ENCODE data around the gene FHIT. TPM values are rescaled to one million over a fixed set of nuclear protein-coding genes. Genes with fewer than 3 reads are reported as not detected.

Gene FHIT
- total RNA-seq, 4 donors from 2014 or later = 4.4 to 10.6 (median 8.4) TPM

- TF ChIP-seq, protein P1, sequence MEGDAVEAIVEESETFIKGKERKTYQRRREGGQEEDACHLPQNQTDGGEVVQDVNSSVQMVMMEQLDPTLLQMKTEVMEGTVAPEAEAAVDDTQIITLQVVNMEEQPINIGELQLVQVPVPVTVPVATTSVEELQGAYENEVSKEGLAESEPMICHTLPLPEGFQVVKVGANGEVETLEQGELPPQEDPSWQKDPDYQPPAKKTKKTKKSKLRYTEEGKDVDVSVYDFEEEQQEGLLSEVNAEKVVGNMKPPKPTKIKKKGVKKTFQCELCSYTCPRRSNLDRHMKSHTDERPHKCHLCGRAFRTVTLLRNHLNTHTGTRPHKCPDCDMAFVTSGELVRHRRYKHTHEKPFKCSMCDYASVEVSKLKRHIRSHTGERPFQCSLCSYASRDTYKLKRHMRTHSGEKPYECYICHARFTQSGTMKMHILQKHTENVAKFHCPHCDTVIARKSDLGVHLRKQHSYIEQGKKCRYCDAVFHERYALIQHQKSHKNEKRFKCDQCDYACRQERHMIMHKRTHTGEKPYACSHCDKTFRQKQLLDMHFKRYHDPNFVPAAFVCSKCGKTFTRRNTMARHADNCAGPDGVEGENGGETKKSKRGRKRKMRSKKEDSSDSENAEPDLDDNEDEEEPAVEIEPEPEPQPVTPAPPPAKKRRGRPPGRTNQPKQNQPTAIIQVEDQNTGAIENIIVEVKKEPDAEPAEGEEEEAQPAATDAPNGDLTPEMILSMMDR (IDR thresholded peaks at IDR 0.05; ENCODE audit: low read depth) = no peak
Observed at GRCh38 chr3:59784164-59784563, 1467.1 kb downstream of the FHIT start.

DNA sequence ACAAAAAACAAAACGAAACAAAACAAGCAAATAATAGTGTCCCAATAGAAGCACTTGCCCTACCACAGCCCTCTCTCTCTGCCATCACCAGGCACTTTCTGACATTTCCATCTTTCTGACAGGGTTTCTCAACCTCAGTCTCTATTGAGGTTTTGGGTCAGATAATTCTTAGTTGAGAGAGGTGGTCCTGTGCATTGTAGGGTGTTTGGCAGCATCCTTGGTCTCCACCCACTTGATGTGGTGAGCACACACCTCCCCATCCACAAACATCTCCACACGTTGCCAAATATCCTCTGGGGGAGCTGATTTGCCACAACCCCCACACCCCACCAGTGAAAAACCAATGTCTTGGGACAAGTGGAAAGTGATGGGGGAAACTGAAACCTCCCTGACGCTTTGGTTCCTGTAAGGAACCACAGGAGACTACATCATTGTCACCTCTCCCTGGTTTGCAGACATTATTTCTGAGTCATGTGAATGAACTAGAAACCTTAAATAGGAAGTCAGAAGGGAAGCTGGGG, 1467.7 kb downstream of the FHIT start:
- TF ChIP-seq, protein P1 (IDR thresholded peaks at IDR 0.05; ENCODE audit: low read depth) = no peak

DNA sequence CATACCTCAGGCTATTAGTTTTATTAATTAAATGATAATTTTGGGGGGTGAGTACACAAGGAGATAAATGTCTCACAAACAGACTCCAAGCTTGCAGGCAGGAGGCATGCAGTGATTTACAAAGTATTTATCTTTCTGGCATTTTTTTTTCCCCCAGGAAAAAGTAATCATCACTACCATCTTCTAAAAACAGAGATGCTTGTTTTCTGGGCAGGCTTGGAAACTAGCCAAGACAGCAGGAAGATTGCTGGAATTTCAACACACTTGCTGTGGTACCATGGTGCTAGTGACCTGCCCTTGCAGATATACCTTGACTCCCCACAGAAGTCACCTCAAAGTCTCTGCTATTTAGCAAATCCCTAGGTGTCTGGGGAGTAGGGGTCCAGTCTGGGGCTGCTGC, 1468.6 kb downstream of the FHIT start:
- TF ChIP-seq, protein P1 (IDR thresholded peaks at IDR 0.05; ENCODE audit: low read depth) = no peak

DNA sequence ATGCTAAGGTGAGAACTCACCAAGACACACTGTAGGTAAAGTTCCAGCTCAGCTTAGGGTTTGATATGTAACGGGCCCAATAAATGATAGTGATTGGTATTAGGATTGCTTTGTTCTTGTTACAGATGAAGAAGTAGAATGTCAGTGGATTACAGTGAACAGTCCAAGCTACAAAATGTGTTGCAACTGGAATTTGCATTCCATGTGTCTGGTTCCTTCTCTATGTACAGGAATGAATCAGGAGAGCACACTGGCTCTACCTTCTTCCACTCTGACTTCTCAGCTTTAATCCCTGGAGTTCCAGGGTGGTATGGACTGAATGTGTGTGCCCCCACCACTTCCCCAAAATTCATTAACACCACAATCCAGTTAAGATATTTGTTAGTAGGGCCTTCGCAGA, 1471.0 kb downstream of the FHIT start:
- TF ChIP-seq, protein P1 (IDR thresholded peaks at IDR 0.05; ENCODE audit: low read depth) = no peak

GRCh38 chr3:59779260-59779659, 1472.0 kb downstream of the FHIT start:
- TF ChIP-seq, protein P1 (IDR thresholded peaks at IDR 0.05; ENCODE audit: low read depth) = no peak

GRCh38 chr3:59777667-59778077, 1473.6 kb downstream of the FHIT start:
- TF ChIP-seq, protein P1 (IDR thresholded peaks at IDR 0.05; ENCODE audit: low read depth) = no peak

DNA sequence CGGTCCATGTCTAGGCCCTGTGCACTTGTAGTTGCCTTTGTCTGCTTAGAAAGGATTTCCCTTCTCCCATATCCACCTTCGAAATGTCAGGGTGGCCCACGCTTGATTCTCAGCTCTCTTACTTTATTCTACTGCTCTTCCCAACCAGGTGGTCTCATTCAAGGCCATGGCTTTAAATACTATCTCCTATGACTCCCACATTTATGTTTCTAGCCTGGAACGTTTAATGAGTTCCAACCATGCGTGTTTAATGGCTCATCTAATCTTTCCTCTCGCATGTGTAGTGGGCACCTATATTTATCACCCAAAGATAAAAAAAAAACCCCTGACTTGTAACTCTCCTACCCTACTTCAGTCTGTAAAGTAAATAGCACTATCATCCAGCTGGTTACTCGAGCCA, 1474.2 kb downstream of the FHIT start:
- TF ChIP-seq, protein P1 (IDR thresholded peaks at IDR 0.05; ENCODE audit: low read depth) = no peak

Data from subcutaneous adipose tissue (tissue), 4 donors.